Neural cell (in vitro differentiated cells): ENCODE measurements around the gene GZMM. TPM values are rescaled to one million over a fixed set of nuclear protein-coding genes. Genes with fewer than 3 reads are reported as not detected.

Source experiments
- H2AFZ ChIP-seq: fragments of 200-600, 300-800 bp; sonication (generic), shearing (Covaris generic); 2 replicates; pipeline ENCODE4 v1.6.0; 2014; ENCODE audit warnings: low read depth, mild to moderate bottlenecking, antibody characterized with exemption, low read length, moderate library complexity
- H3F3A ChIP-seq: fragments of 200-600 bp; shearing (Covaris generic); 2 replicates; pipeline ENCODE4 v1.6.1; 2016; ENCODE audit warnings: mild to moderate bottlenecking, moderate library complexity, mixed read lengths, antibody characterized with exemption, low read length; ENCODE audit not compliant: insufficient read depth, poor library complexity, severe bottlenecking
- H3K27ac ChIP-seq: fragments of 200-600, 300-800 bp; sonication (generic), shearing (Covaris generic); 2 replicates; pipeline ENCODE4 v1.5.1; 2014; ENCODE audit warnings: mild to moderate bottlenecking, low read length, moderate library complexity
- H3K27me3 ChIP-seq: fragments of 300-800, 200-600 bp; sonication (generic), shearing (Covaris generic); 2 replicates; pipeline ENCODE4 v1.6.0; 2014; ENCODE audit warnings: mild to moderate bottlenecking, low read depth, low read length, moderate library complexity; ENCODE audit not compliant: insufficient read depth
- H3K36me3 ChIP-seq: fragments of 300-800, 200-600 bp; sonication (generic), shearing (Covaris generic); 2 replicates; pipeline ENCODE4 v1.5.1; 2014; ENCODE audit warnings: mild to moderate bottlenecking, antibody characterized with exemption, low read length, moderate library complexity; ENCODE audit not compliant: insufficient read depth
- H3K4me2 ChIP-seq: fragments of 300-800, 200-600 bp; sonication (generic), shearing (Covaris generic); 2 replicates; pipeline ENCODE4 v1.6.0; 2014; ENCODE audit warnings: mild to moderate bottlenecking, low read length
- H3K4me3 ChIP-seq: fragments of 300-800, 200-600 bp; sonication (generic), shearing (Covaris generic); 2 replicates; pipeline ENCODE4 v1.5.1; 2014; ENCODE audit warnings: mild to moderate bottlenecking, low read length, moderate library complexity
- H3K79me2 ChIP-seq: fragments of 200-600 bp; shearing (Covaris generic); replicated peaks from 2 replicates; pipeline ENCODE4 v1.6.0; 2014; ENCODE audit warnings: mild to moderate bottlenecking, low read length, moderate library complexity; ENCODE audit not compliant: insufficient read depth
- H3K9ac ChIP-seq: fragments of 300-800, 200-600 bp; sonication (generic), shearing (Covaris generic); 2 replicates; pipeline ENCODE4 v1.6.1; 2016; ENCODE audit warnings: mild to moderate bottlenecking, low read length, mixed read lengths
- H3K9me2 ChIP-seq: fragments of 200-600 bp; shearing (Covaris generic); 2 replicates; pipeline ENCODE4 v1.6.1; 2016; ENCODE audit warnings: mild to moderate bottlenecking, low read length, mixed read lengths; ENCODE audit not compliant: insufficient read depth
- H3K9me3 ChIP-seq: fragments of 200-600, 300-800 bp; sonication (generic), shearing (Covaris generic); 2 replicates; pipeline ENCODE4 v1.6.1; 2016; ENCODE audit warnings: mild to moderate bottlenecking, mixed run types, low read length, moderate library complexity, mixed read lengths
- H4K20me1 ChIP-seq: fragments of 200-600 bp; shearing (Covaris generic); 2 replicates; pipeline ENCODE4 v1.6.1; 2016; ENCODE audit warnings: mild to moderate bottlenecking, mixed run types; ENCODE audit not compliant: insufficient read depth
- CTCF ChIP-seq: fragments of 450-650 bp; IDR thresholded peaks from 2 replicates; pipeline ENCODE4 v1.5.1; 2014; ENCODE audit warnings: antibody characterized with exemption, mild to moderate bottlenecking, moderate library complexity; ENCODE audit not compliant: poor library complexity, severe bottlenecking
- EP300 ChIP-seq: fragments of 450-650 bp; conservative IDR thresholded peaks from 2 replicates; pipeline ENCODE4 v1.6.1; 2014; ENCODE audit warnings: antibody characterized with exemption, mild to moderate bottlenecking, moderate library complexity; ENCODE audit not compliant: poor library complexity, severe bottlenecking
- EZH2 ChIP-seq: fragments of 200-600, 300-800 bp; shearing (Covaris generic), sonication (generic); IDR thresholded peaks from 2 replicates; pipeline ENCODE4 v1.6.1; 2014; ENCODE audit warnings: antibody characterized with exemption, low read length, borderline replicate concordance, mild to moderate bottlenecking; ENCODE audit not compliant: insufficient read depth, poor library complexity, severe bottlenecking
- MXI1 ChIP-seq: fragments of 450-650 bp; conservative IDR thresholded peaks from 2 replicates; pipeline ENCODE4 v1.6.1; 2014; ENCODE audit warnings: antibody characterized with exemption, mild to moderate bottlenecking; ENCODE audit not compliant: poor library complexity, severe bottlenecking
- POLR2AphosphoS5 ChIP-seq: IDR thresholded peaks from 2 replicates; pipeline ENCODE4 v1.6.1; 2012
- RAD21 ChIP-seq: fragments of 450-650 bp; conservative IDR thresholded peaks from 2 replicates; pipeline ENCODE4 v1.6.1; 2014; ENCODE audit warnings: antibody characterized with exemption, mild to moderate bottlenecking, moderate library complexity
- REST ChIP-seq: IDR thresholded peaks from 2 replicates; pipeline ENCODE4 v1.6.1; 2012; ENCODE audit warnings: borderline replicate concordance
- SMC3 ChIP-seq: fragments of 450-650 bp; conservative IDR thresholded peaks from 2 replicates; pipeline ENCODE4 v1.6.1; 2014; ENCODE audit warnings: antibody characterized with exemption, mild to moderate bottlenecking, moderate library complexity; ENCODE audit not compliant: poor library complexity
- TAF1 ChIP-seq: IDR thresholded peaks from 2 replicates; pipeline ENCODE4 v1.6.1; 2012; ENCODE audit warnings: low read depth
- polyA plus RNA-seq: library from polyadenylated mRNA; depleted of rRNA; stranded (reverse); fragments of >200 nt; gene quantifications from 2 replicates; pipeline ENCODE4 v1.2.3, GENCODE V29; 2014

The GZMM gene
- polyA plus RNA-seq, 1 donor from 2014 or later = 0.38 TPM

GRCh38 chr19:581399-582111 lies 37.7 kb downstream of the GZMM start:
- Histone ChIP-seq H2AFZ (no peak overlapping the region), H3K36me3 (peaks cover 6% of the 10 kb centered on the region), H4K20me1 (no peaks in the 10 kb centered on the region), H3K27ac (no peak overlapping the region), H3K79me2 (peaks cover 17% of the 10 kb centered on the region), H3F3A (no peaks in the 10 kb centered on the region), H3K9me3 (no peaks in the 10 kb centered on the region), H3K9me2 (no peaks in the 10 kb centered on the region), H3K27me3 (no peaks in the 10 kb centered on the region), H3K4me2 (no peak overlapping the region), H3K4me3 (no peak overlapping the region), H3K9ac (no peak overlapping the region)
- TF ChIP-seq CTCF = no peak

GRCh38 chr19:582497-583197 lies 38.8 kb downstream of the GZMM start:
- no peak for TF ChIP-seq TAF1
- no peak for TF ChIP-seq POLR2AphosphoS5
- TF ChIP-seq EP300 = no peak
- no peak for TF ChIP-seq SMC3
- no peak for TF ChIP-seq RAD21
- no peak for TF ChIP-seq MXI1
- TF ChIP-seq EZH2 = no peak
- TF ChIP-seq REST = no peak
- no peak for TF ChIP-seq CTCF
- H3K4me2 ChIP-seq = no peak overlapping the region
- H3K9me2 ChIP-seq = no peaks in the 10 kb centered on the region
- H3K9ac ChIP-seq = no peak overlapping the region
- H3K36me3 ChIP-seq = peaks cover 6% of the 10 kb centered on the region
- H3K79me2 ChIP-seq = peaks cover 7% of the 10 kb centered on the region
- H4K20me1 ChIP-seq = no peaks in the 10 kb centered on the region
- no peaks in the 10 kb centered on the region for H3F3A ChIP-seq
- H2AFZ ChIP-seq = no peak overlapping the region
- H3K4me3 ChIP-seq = no peak overlapping the region
- H3K27me3 ChIP-seq = no peaks in the 10 kb centered on the region
- no peaks in the 10 kb centered on the region for H3K9me3 ChIP-seq
- no peak overlapping the region for H3K27ac ChIP-seq
